VCaP (cell line): ENCODE results near the gene SLC12A4.
"Not testable (repeated sequence)": the region's sequence is repeated elsewhere in the genome, so short reads cannot be mapped to it uniquely, and the experiment has no call there.

ENCODE experiments used
- H3K27ac ChIP-seq: fragments of 450-650 bp; 2 replicates; pipeline ENCODE4 v1.5.1; 2017
- CTCF ChIP-seq: fragments of 450-650 bp; conservative IDR thresholded peaks from 2 replicates; pipeline ENCODE4 v1.5.1; 2017; ENCODE audit warnings: mild to moderate bottlenecking, moderate library complexity

SLC12A4 gene

GRCh38 chr16:67968400-67969253, at the start of gene SLC12A4:
SLC12A4 (minus strand) TSS chr16:67968637; CDS start chr16:67968553, 84 bp downstream.
- no peak for TF ChIP-seq CTCF
- H3K27ac ChIP-seq, result peak within 1 kb of the TSS; percentile 24; the same call in 1 of the 2 replicates

- TF ChIP-seq CTCF, result no peak
- H3K27ac ChIP-seq, result no peak within 1 kb of the TSS
These were observed 47.2 kb upstream of the SLC12A4 start, which contains the start of gene DPEP2NB for GRCh38 chr16:68015681-68016080. DPEP2NB (minus strand) TSS chr16:68015911; CDS start chr16:68015770, 141 bp downstream.

- no peak overlapping the region for H3K27ac ChIP-seq
- TF ChIP-seq CTCF, result no peak
These were observed 45.0 kb upstream of the SLC12A4 start for GRCh38 chr16:68013440-68013839.

GRCh38 chr16:68009872-68010271, 41.4 kb upstream of the SLC12A4 start:
- not testable (repeated sequence) for H3K27ac ChIP-seq

GRCh38 chr16:68009157-68009735, 40.8 kb upstream of the SLC12A4 start:
- H3K27ac ChIP-seq, result no peak overlapping the region
- no peak for TF ChIP-seq CTCF

GRCh38 chr16:68005786-68006286, 37.4 kb upstream of the SLC12A4 start:
- TF ChIP-seq CTCF, result no peak
- H3K27ac ChIP-seq, result no peak overlapping the region

- TF ChIP-seq CTCF, result no peak
- no peak overlapping the region for H3K27ac ChIP-seq
These were observed 36.8 kb upstream of the SLC12A4 start for GRCh38 chr16:68005211-68005610.
